Measurements from ENCODE around the gene FOXK1. TPM values are rescaled to one million over a fixed set of nuclear protein-coding genes. Genes with fewer than 3 reads are reported as not detected.
"Not testable (repeated sequence)": the region's sequence is repeated elsewhere in the genome, so short reads cannot be mapped to it uniquely, and the experiment has no call there.

The FOXK1 gene
- total RNA-seq, 2 experiments from 2014 or later: 38.5 to 39.6 TPM

DNA sequence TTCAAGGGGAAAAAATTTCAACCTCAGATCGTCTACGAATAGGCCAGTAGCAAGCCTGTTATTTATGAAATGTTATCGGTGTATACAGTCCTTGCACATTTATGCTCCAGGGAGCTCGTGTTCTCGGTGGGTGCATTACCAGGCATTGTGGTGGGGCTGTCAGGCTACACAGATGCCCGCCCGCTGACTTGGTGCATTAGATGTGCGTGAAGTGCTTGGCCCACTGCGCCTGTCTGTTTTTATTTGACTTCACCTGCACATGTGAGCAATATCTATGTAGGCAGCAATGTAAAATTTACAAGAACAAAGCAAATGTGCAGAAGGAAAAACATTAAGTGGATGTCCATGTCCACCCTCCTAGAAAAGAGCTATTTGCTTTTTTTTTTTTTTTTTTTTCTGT lies 2.8 kb downstream of the FOXK1 start:
- DNase-seq: no peak
- intact Hi-C loops (cut with micrococcal nuclease): loop anchor here (2.0 to 5.0 kb wide), 2 partner anchors 44 to 62 kb away; no protein-coding TSS in a partner anchor
- TF ChIP-seq, protein P1, sequence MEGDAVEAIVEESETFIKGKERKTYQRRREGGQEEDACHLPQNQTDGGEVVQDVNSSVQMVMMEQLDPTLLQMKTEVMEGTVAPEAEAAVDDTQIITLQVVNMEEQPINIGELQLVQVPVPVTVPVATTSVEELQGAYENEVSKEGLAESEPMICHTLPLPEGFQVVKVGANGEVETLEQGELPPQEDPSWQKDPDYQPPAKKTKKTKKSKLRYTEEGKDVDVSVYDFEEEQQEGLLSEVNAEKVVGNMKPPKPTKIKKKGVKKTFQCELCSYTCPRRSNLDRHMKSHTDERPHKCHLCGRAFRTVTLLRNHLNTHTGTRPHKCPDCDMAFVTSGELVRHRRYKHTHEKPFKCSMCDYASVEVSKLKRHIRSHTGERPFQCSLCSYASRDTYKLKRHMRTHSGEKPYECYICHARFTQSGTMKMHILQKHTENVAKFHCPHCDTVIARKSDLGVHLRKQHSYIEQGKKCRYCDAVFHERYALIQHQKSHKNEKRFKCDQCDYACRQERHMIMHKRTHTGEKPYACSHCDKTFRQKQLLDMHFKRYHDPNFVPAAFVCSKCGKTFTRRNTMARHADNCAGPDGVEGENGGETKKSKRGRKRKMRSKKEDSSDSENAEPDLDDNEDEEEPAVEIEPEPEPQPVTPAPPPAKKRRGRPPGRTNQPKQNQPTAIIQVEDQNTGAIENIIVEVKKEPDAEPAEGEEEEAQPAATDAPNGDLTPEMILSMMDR (IDR thresholded peaks at IDR 0.05): no peak
- POLR2A ChIA-PET: interaction anchor here (2.9 to 4.3 kb wide), 2 partner anchors 43 to 90 kb away, joined by 16 to 62 read pairs; partner anchors contain the start of gene AP5Z1
- Mint-ChIP-seq H3K9me3 (no peaks in the 10 kb centered on the region), H3K27ac (peak overlapping the region; percentile 97), H3K4me1 (ENCODE audit: low read depth) (peaks cover 47% of the 10 kb centered on the region), H3K27me3 (no peaks in the 10 kb centered on the region), H3K36me3 (ENCODE audit: low read depth) (peaks cover 21% of the 10 kb centered on the region), H3K4me3 (peak overlapping the region; percentile 89)
- CTCF ChIA-PET: interaction anchor here (1.8 kb wide), 1 partner anchor 50 kb away, joined by 3 read pairs; no protein-coding TSS in a partner anchor
- no peak for ATAC-seq

DNA sequence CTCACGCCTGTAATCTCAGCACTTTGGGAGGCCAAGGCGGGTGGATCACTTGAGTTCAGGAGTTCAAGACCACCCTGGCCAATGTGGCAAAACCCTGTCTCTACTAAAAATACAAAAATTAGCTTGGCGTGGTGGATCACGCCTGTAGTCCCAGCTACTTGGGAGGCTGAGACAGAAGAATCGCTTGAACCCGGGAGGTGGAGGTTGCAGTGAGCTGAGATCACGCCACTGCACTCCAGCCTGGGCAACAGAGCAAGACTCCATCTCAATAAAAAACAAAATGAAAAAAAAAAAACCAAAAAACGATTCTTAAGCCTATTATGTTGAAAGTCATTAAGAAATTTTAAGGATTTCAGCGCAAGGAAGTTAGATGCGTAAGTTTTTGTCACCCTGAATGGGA lies 3.6 kb downstream of the FOXK1 start:
- ChIA-PET POLR2A (interaction anchor here (0.6 to 2.9 kb wide), 4 partner anchors 44 to 158 kb away, joined by 3 to 16 read pairs (median 4); partner anchors contain the start of gene AP5Z1), CTCF (interaction anchor here (1.5 to 1.8 kb wide), 2 partner anchors 43 to 49 kb away, joined by 3 to 4 read pairs; no protein-coding TSS in a partner anchor)
- ATAC-seq, H3K9me3 Mint-ChIP-seq, H3K27me3 Mint-ChIP-seq, H3K4me3 Mint-ChIP-seq, DNase-seq, H3K27ac Mint-ChIP-seq: not testable (repeated sequence)
- Mint-ChIP-seq H3K4me1 (ENCODE audit: low read depth) (peaks cover 55% of the 10 kb centered on the region), H3K36me3 (ENCODE audit: low read depth) (peaks cover 24% of the 10 kb centered on the region)
- intact Hi-C loops (cut with micrococcal nuclease): loop anchor here (2.0 kb wide), 1 partner anchor 45 kb away; no protein-coding TSS in a partner anchor

GRCh38 chr7:4687956-4688355 lies 5.9 kb downstream of the FOXK1 start:
- H3K4me3 Mint-ChIP-seq: no peak overlapping the region
- ChIA-PET CTCF (interaction anchor here (1.8 kb wide), 1 partner anchor 38 kb away, joined by 3 read pairs; no protein-coding TSS in a partner anchor), POLR2A (no interaction called here)

DNA sequence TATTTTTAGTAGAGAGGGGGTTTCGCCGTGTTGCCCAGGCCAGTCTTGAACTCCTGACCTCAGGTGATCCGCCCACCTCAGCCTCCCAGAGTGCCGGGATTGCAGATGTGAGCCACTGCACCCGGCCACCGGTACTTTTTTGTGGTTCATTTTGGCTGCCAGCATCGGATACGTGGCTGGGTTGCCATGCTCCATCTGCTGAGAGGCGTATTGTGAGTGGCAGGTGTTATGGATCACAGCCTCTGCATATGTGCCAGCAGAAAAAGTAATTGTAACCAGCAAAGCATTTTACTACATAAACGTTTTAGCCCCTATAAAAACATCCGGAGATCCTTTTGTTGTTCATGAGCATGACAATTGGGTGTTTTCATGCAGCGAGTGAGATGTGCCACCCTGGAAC lies 7.1 kb downstream of the FOXK1 start:
- CTCF ChIA-PET: no interaction called here
- Mint-ChIP-seq H3K27me3 (no peaks in the 10 kb centered on the region), H3K9me3 (no peaks in the 10 kb centered on the region), H3K27ac (no peak overlapping the region), H3K4me1 (ENCODE audit: low read depth) (peaks cover 66% of the 10 kb centered on the region), H3K4me3 (no peak overlapping the region), H3K36me3 (ENCODE audit: low read depth) (peaks cover 19% of the 10 kb centered on the region)
- ATAC-seq: peak; percentile 24
- intact Hi-C loops (cut with micrococcal nuclease): no loop called here
- TF ChIP-seq, protein P1 (IDR thresholded peaks at IDR 0.05): no peak
- POLR2A ChIA-PET: interaction anchor here (1.1 kb wide), 1 partner anchor 12 kb away, joined by 3 read pairs; no protein-coding TSS in a partner anchor
- DNase-seq: peak; percentile 49

More at GRCh38 chr7:4687956-4688355, 5.9 kb downstream of the FOXK1 start:
- intact Hi-C loops (cut with micrococcal nuclease): no loop called here
- no peaks in the 10 kb centered on the region for H3K27me3 Mint-ChIP-seq
- H3K4me1 Mint-ChIP-seq (ENCODE audit: low read depth): peaks cover 66% of the 10 kb centered on the region
- peak overlapping the region; percentile 20 for H3K27ac Mint-ChIP-seq
- TF ChIP-seq, protein P1 (IDR thresholded peaks at IDR 0.05): no peak
- peaks cover 24% of the 10 kb centered on the region for H3K36me3 Mint-ChIP-seq (ENCODE audit: low read depth)
- DNase-seq: no peak
- no peak for ATAC-seq
- H3K9me3 Mint-ChIP-seq: no peaks in the 10 kb centered on the region

- POLR2A ChIA-PET: interaction anchor here (1.1 kb wide), 1 partner anchor 11 kb away, joined by 3 read pairs; no protein-coding TSS in a partner anchor
- intact Hi-C loops (cut with micrococcal nuclease): no loop called here
- ATAC-seq (no peak), DNase-seq (no peak)
- Mint-ChIP-seq H3K27me3 (no peaks in the 10 kb centered on the region), H3K27ac (no peak overlapping the region), H3K4me3 (no peak overlapping the region), H3K9me3 (no peaks in the 10 kb centered on the region), H3K4me1 (ENCODE audit: low read depth) (peaks cover 66% of the 10 kb centered on the region), H3K36me3 (ENCODE audit: low read depth) (peaks cover 17% of the 10 kb centered on the region)
- TF ChIP-seq, protein P1 (IDR thresholded peaks at IDR 0.05): no peak
- CTCF ChIA-PET: interaction anchor here (0.8 kb wide), 1 partner anchor 44 kb away, joined by 3 read pairs; no protein-coding TSS in a partner anchor
Measured at GRCh38 chr7:4689668-4690067, 7.6 kb downstream of the FOXK1 start.
